ENCODE data around the gene PPP1R3G. TPM values are rescaled to one million over a fixed set of nuclear protein-coding genes. Genes with fewer than 3 reads are reported as not detected.

PPP1R3G gene
- total RNA-seq, 1 donor from 2014 or later: 13.9 TPM

DNA sequence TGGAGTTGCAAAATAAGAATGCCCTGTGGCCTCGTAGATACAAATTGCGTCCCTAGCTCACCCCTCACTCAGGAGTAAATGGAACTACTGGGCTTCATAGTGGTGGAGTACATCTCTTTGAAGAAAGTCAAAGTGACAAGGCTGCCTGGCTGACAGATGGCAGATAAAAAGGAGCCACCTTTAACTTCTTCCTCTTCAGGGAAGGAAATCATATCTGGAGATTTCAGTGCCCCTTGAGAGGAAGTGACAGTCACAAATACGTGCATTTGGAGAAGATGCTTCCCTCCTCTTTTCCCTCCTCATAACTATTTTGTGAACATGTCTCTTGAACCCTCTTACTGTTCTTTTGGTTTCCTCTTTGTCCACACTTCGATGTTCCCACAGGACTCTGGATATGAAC is 43.2 kb downstream of the PPP1R3G start:
- no peak for ATAC-seq
- DNase-seq: no peak
- intact Hi-C loops (cut with micrococcal nuclease): no loop called here

DNA sequence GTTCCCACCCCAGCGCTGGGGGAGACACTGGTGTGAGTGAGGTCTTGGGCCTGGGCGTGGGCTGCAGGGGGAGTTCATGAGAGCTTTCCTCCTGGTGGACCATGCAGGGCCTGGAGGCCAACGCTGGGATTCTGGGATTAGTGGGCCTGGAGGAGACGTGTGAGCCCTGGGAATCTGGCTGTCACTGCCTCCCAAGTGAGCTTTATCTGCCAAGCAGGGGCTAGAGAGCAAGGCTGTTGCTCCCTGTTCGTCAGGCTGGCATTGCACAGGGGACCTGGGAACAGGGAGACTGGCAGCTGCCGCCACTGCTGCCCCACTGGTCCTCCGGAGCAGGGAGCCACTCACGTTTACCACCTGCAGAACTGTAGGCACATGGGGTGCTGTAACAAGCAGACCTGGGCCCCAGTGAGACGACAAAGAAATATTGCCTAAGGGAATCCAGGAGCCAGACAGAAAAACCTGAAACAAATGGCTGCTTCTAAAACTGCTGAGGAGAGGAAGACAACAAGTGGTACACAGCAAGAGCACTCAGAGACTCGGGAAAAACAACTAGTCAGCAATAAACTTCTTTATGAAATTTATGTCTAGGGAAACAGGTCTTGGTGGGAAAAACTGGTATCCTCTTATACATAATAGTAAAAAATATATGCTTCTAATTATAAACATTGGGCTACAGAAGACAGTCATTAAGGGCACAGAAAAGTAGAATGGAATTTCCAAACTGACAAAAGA is 45.2 kb downstream of the PPP1R3G start:
- no peak for DNase-seq
- no peak for ATAC-seq
- intact Hi-C loops (cut with micrococcal nuclease): no loop called here

DNA sequence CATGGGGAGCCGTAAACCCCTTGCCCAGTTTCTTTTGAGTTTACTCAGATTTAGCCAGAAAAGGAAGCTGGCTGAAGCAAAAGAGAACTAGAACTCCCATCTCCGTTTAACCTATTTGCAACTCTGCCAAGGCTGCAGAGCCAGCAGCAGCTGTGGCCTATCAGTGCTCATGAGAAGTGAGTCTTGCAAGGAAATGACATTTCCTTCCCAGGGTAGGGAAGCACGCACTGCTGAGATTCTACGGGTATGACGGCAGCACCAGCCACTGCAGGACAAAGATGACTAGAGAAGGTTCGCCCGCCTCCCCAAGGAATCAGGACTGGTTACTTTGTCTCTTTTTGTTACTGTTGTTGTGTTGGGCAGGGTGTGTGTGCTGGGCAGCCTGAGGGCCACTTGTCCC is 47.6 kb downstream of the PPP1R3G start:
- ATAC-seq (peak; percentile 96), DNase-seq (peak; percentile 79)
- intact Hi-C loops (cut with micrococcal nuclease): no loop called here

- intact Hi-C loops (cut with micrococcal nuclease): no loop called here
- DNase-seq (no peak), ATAC-seq (no peak)
Measured at GRCh38 chr6:5133943-5134342, 48.8 kb downstream of the PPP1R3G start.

DNA sequence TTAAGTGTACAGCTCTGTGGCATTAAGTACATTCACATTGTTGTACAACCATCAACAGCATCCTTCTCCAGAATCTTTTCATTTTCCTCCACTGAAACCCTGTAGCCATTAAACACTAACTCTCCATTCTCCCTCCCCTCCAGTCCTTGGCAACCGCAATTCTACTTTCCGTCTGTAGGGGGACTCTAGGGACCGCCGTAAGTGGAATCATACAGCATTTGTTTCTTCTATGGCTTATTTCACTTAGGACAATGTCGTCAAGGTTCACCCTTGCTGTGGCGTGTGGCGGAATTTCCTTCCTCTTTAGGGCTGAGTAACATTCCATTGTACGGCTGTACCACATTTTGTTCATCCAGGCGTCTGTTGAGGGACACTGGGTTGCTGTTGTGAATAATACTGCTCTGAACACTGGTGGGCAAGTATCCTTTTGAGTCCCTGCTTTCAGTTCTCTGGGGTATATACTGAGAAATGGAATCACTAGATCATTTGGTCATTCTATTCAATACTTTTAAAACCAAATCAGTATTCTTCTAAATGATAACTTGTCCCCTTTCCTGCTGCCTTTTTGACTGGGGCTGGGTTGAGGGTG is 50.7 kb downstream of the PPP1R3G start:
- ATAC-seq: peak; percentile 34
- intact Hi-C loops (cut with micrococcal nuclease): no loop called here
- DNase-seq: no peak

DNA sequence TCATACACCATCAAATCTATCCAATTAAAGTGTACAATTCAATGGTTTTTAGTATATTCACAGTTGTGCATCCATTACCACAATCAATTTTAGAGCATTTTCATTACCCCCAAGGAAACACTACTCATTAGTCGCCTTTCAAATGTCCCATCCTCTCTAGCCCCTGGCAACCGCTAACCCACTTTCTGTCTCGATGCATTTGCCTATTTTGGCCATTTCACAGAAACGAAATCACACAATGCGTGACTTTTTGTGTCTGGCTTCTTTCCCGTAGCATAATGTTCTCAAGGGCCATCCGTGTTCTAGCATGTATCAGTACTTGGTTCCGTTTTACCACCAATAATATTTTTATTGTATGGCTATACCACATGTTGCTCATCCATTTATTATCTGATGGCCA is 51.7 kb downstream of the PPP1R3G start:
- no peak for DNase-seq
- no peak for ATAC-seq
- intact Hi-C loops (cut with micrococcal nuclease): no loop called here

Other genes with a start within 250 kb of the PPP1R3G start
- 2.4 TPM for gene RPP40, start 81.3 kb upstream of the PPP1R3G start, total RNA-seq
- 26.6 TPM for gene LYRM4, start 175.6 kb downstream of the PPP1R3G start, total RNA-seq
- gene FARS2, start 176.2 kb downstream of the PPP1R3G start, total RNA-seq: 19.4 TPM

Data from left ventricle myocardium superior (tissue), 1 donor.